Measurements from ENCODE around the gene RNF11.

RNF11 gene

DNA sequence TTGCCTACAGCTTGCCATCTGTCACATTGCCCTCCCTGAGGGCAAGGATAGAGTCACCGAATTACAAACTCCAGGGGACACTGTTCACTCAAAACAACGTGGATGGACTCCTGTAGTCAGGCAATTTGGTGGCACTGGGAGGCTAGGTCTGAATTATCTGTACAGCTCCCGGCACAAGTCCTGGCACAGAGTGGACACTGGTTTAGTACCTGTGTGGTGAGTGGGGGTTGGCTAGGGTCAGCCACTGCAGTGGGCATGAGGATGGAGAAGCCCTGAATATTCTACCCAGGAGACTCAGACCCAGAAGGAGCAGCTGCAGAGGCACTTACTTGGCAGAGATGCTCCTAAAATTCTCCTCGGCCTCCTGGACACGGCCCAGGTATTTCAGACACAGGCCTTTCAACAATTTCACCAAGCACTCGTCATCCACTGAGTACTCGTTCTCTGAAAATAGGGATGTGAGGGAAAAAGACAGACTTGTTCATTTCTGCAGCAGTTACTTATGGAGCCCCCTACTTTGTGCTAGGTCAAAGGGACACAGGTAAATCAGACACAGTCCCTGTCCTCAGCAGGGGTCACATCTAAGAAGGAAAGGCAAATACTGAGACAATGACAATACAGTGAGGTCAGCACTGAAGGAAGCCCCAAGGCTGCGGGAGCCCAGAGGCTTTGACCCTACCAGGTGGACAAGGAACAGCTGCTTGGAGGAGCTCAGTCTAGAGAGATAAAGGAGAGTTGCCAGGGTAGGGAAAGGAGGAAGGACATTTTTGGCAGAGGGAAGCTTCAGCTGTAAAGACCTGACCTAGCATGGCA is 53.8 kb downstream of the RNF11 start:
- intact Hi-C loops (cut with DNase I): loop anchor here (10.0 kb wide), 1 partner anchor 245 kb away; no protein-coding TSS in a partner anchor
- peak in 2 of 10 donors; percentile 62 to 86 for DNase-seq

DNA sequence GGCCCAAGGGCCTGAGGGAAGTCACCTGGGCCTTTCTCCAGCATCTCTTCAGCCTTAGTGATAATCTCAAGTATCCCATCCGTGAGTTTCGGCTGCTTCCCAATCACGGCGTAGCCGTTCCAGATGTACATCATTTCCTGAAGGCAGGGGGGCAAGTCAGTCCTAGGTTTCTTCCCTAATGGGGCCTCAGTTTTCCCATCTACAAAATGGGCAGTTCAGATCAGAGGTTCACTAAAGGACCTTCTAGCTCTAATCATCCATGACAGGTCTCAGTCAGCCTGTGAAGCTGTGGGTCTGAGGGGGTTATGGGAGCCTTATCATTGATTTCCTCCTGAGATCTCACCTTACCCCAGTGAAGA is 54.4 kb downstream of the RNF11 start:
- no peak for DNase-seq
- intact Hi-C loops (cut with DNase I): loop anchor here (10.0 kb wide), 1 partner anchor 244 kb away; no protein-coding TSS in a partner anchor

DNA sequence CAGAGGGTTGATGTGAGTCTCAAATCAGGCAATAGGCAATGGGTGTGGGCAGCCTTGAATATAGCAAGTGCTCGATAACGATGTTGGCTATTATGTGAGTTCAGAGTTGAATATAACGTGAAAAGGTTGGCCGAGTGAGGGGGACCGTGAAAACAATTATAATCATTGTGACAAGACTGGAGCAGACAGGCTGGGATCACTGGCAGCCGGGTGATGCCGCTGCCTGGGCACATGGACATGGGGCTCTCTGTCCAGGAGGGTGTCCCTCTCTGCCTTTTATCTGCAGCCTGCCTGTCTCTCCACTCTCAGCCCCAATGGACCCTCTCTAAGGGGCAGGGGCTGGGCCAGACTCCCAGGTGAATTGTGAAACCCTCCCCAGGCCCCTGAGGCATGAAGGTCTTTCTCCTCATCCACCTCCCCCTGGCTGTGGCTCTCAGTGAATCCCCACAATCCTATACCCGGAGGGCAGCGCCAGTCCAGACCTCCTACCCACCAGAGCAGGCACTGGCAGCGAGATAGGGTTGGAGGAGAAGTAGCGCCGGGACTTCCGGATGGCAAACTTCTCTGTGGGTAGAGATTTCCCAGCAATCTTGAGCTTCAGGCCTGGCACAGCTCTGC is 57.9 kb downstream of the RNF11 start:
- DNase-seq: peak in 1 of 10 donors; percentile 36
- intact Hi-C loops (cut with DNase I): loop anchor here (10.0 kb wide), 1 partner anchor 241 kb away; no protein-coding TSS in a partner anchor

DNA sequence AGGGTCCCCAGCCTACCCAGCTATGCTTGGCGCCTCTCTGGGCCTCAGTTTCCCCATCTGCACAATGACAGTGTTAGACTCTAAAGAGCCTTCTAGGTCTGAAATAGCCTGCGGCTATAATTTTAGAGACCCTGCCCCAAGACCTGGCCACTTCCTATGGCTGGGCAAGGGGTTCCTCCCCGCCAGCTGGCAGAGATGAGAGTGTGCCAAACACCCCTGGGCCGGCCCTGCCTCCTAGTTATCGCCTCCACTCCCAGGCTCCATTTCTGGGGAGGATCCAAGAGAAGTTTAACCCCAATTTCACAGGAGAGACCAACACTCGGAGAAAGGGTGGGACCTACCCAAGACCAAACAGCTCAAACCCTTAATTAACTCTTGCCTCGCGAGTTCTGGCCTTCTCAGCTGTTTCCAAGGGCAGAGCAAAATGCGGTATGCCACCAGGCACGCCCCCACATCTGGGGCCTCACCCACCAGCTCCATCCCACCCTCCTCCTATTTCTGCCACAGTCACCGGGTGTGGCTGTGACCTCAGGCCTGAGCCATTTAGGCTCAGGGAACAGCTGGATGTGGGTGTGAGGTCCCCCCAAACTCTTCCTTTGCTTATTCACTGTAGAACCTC is 58.6 kb downstream of the RNF11 start:
- DNase-seq: no peak
- intact Hi-C loops (cut with DNase I): loop anchor here (5.0 to 10.0 kb wide), 2 partner anchors 57 to 240 kb away; partner anchors contain the start of gene RNF11

DNA sequence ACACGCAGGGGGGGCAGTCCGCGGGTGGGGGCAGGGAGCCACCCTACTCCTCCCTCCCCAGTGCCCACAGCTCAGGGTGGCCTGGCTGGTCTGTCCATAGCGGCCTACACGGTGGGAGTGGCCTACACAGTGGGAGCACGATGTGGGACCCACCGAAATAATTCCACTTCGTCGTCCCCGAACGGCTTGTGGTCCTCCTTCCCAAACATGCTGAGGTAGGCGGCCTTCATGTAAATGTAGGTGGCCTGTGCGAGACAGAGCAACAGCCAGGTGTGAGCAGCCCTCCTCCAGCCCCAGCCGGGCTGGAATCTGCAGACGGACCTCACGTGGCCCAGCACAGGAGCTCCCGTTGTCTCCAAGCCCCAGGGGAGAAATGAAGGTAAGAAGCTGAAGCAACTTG is 59.9 kb downstream of the RNF11 start:
- intact Hi-C loops (cut with DNase I): loop anchor here (5.0 to 10.0 kb wide), 2 partner anchors 59 to 239 kb away; partner anchors contain the start of gene RNF11

DNA sequence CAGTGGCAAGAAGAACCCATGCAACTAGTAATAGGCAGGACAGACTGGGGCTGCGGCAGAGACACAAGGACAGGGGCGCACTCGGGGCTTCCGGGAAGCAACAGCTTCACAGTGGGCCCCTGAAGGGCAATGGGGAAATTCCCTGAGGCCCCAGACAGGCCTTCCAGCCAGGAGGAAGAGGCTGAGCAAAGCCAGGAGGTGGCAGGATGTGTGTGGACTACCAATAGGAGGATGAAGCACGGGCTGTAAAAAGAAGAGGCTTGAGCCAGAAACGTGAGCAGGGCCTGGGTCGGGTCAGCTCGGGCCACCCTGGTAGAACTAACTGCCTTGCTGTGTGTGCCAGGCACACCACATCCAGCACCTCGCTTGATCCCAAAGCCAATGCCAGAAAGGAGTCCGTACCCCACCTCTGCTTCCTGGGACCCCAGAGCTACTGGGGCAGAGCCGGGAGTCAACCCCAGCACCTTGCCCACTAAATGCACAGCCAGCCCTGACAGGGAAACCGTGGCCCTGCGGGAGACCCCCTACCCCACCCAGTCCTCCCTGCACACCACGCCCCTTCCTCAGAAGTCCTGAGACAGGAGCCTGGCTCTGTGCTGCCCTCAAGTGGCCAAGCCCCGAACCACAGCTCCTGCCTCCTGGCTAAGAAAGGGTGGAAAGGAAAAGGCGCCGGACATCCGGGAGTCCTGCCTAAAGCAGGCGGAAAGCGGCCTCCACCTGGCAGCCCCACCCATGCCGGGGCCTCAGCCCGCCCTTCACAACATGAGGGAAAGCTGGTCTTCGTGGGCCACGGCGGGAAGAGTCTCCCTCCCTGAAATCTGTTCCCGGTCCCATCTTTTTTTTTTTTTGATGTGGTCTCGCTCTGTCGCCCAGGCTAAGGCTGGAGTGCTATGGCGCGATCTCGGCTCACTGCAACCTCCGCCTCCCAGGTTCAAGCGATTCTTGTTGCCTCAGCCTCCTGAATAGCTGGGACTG is 60.6 kb downstream of the RNF11 start:
- intact Hi-C loops (cut with DNase I): loop anchor here (5.0 to 10.0 kb wide), 2 partner anchors 59 to 238 kb away; partner anchors contain the start of gene RNF11
- peak; percentile 75 to 98 (median 86) for DNase-seq

More for the DNA sequence above, 59.9 kb downstream of the RNF11 start:
- no peak for DNase-seq

DNA sequence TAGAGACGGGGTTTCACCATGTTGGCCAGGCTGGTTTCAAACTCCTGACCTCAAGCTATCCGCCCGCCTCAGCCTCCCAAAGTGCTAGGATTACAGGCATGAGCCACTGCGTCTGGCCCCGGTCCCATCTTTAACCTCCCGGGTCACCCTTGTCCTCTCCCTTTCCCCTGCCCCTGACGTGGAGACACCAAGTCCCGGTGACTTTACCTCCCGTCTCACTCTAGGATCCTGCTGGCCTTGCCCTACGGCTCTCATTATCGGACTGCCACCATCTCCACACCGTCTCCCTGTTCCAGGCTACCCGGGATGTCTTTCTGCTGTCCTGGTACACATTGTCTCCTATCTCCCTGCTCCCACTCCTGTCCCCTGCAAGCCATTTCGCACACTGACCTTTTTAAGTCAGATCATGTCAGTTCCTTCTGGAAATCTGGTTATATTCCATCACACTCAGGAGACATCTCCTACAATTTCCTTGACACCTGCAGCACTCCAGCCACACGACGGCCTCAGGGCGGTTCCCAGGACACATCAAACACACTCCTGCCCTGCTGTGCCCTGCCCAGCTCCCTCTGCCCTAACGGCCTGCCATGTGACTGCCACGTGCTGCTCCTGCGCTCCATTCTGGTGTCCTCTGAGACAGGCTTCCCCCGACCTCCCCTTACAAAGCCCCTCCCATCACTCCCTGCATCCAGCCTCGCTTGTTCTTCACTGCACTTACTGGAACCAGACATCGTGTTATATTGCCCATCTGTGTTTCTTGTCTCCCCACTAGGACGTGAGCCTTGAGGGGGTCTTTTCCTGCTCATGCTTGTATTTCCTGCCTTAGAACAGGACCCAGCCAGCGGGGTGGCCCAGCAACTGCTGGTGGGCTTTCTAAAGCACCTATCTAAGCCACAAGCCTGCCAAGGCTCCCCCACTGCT is 61.6 kb downstream of the RNF11 start:
- intact Hi-C loops (cut with DNase I): loop anchor here (2.0 to 10.0 kb wide), 3 partner anchors 60 to 237 kb away; partner anchors contain the start of gene RNF11
- DNase-seq: no peak

DNA sequence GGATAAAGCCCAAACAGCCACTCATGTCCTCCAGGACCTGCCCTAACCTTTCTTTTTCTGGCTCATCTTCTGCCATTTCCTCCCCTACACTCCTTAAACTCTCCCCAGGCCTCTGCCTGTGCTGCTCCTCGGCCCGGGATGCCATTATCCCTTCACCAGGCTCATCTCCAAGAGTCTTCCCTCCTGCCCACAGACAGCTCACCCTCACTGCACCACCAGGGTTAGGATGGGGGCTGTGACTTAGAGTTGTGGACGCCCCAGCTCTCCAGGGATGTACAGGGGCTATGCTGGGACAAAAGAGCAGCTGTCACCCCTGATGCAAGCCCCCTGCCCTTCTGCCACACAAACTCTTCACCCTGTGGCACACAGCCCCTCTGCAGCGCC is 62.2 kb downstream of the RNF11 start:
- intact Hi-C loops (cut with DNase I): loop anchor here (2.0 to 10.0 kb wide), 3 partner anchors 61 to 236 kb away; partner anchors contain the start of gene RNF11
- DNase-seq: no peak

DNA sequence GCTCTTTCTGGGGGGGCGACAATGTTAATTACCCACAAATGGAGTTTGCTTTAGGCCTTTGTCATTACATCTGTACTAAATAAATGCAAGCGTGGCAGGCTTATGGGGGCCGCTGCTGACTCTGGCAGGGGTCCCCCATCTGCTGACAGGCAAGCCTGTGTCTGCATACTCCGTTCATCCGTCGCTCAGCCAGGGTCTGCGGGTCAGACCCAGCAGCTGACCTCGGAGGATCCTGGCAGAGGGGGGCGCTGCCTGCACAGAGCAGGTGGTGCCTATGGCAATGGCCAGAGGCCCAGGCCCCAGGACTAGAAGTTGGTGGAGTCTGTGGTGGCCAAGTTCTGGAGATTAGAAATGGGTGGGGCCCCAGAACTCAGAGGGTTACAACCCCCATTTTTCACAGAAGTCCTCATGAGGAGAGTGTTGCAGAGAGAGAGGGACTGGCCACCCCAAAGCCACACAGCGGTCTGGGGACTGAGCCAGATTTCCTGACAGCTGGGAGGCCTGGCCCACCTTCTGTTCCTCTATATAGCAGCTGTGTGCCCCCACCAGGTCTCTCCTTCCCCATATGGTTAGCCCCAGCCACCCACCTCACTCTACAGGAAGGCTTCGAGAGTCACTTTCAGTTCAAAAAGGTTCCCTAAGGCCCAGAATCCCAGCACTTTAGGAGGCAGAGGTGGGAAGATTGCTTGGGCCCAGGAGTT is 63.3 kb downstream of the RNF11 start:
- DNase-seq: no peak
- intact Hi-C loops (cut with DNase I): loop anchor here (2.0 to 10.0 kb wide), 3 partner anchors 62 to 235 kb away; partner anchors contain the start of gene RNF11

DNA sequence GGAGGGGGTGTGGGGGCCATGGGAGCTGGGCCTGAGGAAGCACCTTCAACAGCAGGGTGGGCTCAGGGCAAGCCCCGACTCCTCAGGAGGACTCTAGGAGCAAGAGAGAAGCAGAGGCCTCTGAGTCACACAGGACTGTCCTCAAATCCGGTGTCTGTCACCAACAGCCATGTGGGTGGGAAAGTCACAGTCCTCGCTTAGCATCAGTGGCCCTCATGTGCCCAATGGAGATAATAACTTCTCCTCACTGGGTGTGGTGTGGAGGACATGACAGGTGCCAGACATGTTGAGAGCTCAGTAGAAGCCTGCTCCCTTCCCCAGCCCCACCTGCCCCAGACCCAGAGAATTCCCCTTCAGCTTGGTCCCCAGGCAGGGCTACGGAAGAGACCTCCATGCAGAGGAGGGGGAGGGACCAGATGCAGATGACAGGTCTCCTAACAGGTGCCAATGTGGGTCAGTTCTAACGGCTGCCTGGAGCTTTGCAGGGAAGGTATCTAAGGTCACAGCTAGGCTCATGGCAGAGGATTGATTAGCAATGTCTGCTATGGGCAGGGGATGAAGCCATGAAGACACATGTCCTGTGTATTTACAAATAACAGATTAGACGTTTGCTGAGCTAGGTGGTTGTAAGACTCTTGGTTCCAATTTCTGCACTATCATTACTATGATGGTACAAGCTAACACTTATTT is 64.1 kb downstream of the RNF11 start:
- intact Hi-C loops (cut with DNase I): loop anchor here (2.0 to 10.0 kb wide), 3 partner anchors 63 to 235 kb away; partner anchors contain the start of gene RNF11
- DNase-seq: peak in 1 of 10 donors; percentile 4

DNA sequence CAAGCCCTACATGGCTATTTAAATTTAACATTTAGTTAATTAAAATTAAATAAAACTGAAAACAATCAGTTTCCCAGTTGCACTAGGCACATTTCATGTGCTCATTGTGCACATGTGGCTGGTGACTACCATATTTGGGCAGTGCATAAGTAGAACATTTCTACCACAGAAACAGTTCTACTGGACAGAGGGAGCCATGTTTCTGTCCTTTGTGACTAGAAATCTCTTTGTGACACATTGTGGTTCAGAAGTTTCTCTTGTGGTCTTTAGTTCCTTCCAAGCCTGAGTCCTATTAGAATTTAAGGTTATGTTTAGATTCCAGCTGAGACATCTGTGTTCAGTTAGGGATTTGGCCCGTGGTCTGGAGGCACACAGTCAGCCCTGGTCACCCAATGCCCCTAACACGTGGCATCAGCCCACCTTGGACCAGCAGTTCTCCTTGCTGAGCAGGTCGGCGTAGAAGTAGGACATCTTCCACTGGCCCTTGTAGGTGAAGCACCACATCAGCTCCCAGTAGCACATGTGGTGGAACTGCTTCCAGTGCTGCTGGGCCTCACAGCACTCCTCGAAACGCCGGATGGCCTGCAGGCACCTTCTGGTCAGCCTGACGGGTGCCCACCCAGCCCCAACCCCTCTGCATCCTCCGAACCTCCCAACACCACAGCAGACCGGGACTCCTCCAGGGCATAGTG is 65.2 kb downstream of the RNF11 start:
- DNase-seq: peak in 2 of 10 donors; percentile 40 to 46
- intact Hi-C loops (cut with DNase I): no loop called here

DNA sequence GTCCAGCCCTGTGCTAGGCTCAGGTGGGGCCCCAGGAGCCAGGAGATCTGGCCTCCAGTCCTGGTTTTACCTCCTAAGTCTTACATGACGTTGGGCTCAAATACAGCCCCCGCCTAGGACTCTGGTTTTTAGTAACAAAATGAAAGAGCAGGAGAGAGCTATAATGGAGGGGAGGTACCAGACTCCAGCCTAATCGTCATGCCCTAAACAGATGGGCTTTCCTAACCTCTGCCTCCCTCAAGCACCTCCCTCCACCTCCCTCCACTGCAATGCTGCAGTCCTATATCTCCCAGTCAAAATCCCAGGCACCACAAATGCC is 65.7 kb downstream of the RNF11 start:
- intact Hi-C loops (cut with DNase I): no loop called here

DNA sequence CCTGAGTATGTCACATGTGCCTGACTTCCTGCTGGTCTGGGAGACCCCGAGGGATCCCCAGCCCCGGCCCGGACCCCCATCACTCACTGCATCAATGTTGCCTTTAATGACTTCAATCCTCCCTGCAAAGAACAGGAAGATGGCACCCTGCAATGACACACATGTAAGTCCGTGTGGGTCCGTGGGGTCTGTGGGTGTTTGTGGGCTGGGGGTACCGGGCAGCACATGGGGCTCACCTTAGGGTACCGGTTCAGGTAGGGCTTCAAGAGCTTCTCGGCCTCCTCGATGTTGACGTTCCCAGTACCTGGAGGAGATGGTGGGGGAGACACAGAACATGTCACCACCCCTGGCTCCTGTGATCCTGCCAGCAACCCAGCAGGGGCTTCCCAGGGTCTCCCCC is 66.2 kb downstream of the RNF11 start:
- DNase-seq: peak in 2 of 10 donors; percentile 50 to 70
- intact Hi-C loops (cut with DNase I): no loop called here

More for the DNA sequence above, 65.7 kb downstream of the RNF11 start:
- no peak for DNase-seq

DNA sequence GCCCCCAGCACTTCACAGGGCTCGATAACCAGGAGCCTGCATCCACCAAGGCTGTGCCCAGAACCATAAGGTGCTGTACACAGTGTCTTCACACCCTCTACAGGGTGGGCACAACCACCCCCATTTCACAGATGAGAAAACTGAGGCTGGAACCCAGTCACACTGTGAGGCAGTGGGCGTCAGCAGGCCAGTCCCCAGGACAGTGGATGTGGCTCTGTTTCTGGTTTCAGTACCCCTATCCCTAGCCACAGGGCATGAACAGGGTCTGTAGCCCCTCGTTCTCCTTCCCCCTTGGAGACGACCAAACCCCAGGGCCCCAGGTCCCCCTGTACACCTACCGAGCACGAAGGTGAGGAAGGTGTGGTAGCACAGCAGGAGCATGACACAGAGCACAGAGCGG is 66.7 kb downstream of the RNF11 start:
- intact Hi-C loops (cut with DNase I): no loop called here
- no peak for DNase-seq

DNA sequence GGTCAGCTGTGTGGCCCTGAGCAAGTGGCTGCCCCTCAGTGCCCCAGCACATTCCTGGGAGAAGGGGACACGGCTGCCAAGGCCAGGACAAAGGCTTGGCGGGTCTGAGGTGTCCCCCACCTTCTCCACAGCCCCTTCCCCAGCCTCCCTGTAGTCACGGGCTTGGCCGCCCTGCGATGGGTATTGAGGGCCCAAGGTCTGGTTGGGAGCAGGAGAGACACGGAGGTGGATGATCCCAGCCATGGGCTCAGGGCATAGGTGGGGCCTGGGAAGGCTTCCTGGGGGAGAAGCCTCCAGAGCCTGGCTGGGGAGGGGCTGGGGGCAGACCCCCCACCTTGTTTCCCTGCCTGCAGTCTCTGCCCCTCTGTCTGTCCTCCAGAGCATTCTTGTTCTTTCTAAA is 67.2 kb downstream of the RNF11 start:
- intact Hi-C loops (cut with DNase I): no loop called here
- DNase-seq: peak in 1 of 10 donors; percentile 72

DNA sequence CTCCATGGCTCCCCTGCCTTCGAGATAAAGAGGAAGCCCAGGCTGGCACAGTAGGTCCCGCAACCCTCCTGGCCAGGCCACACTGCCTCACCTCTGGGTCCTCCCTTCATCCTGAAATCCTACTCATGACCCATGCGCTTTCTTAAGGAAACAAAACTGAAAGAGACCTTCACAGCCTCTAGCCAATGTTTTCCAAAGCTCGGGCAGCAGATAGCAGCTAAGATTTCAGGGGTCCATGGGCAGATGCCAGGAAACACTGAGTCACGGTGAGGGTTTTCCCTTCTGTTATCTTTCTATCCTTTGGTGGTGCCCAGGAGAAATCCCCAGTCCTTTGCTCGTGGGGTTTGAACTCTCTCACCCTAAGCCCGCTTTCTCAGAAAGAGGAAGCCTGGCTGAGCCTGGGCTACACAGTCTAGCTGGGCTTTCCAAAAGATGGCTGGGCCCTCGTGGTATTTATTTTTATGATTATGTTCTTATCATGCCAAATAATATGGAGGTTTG is 67.7 kb downstream of the RNF11 start:
- DNase-seq: peak in 1 of 10 donors; percentile 37
- intact Hi-C loops (cut with DNase I): no loop called here

DNA sequence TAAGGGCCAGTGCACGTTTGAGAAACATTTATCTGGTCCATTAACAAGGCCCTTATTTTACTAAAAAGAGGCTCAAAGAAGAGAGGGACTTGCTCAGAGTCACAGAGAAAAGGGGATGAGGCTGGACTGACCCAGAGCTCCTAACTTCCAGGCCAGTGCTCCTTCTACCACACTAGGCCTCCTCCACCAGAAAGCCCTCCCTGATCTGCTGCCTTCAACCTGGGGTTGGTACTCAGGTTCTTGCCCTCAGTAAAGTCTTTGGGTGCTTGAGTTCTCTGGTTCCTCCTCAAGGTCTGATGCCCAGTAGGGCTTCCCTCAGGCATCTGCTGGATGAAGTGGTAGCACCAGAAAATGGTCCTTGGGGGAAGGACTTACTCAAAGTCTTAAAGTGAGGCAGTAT is 68.3 kb downstream of the RNF11 start:
- DNase-seq: peak in 1 of 10 donors; percentile 49
- intact Hi-C loops (cut with DNase I): no loop called here
